H1 (cell line): ENCODE data around the gene G6PC3. TPM values are rescaled to one million over a fixed set of nuclear protein-coding genes. Genes with fewer than 3 reads are reported as not detected.

ENCODE experiments used
- CTCF ChIA-PET: fragments of 300-600 bp; sonication (Branson Sonifier 250); formaldehyde crosslinking; loops from one replicate; lab custom pipeline; 2021; ENCODE audit not compliant: partially characterized antibody; lab: Charles Lee
- POLR2A ChIA-PET: fragments of 300-600 bp; sonication (Branson Sonifier 250); formaldehyde crosslinking; loops from one replicate; lab custom pipeline; 2021; ENCODE audit warnings: inconsistent platforms; ENCODE audit not compliant: partially characterized antibody; lab: Charles Lee
- DNase-seq, 2 experiments: peaks; one replicate each; pipeline versions ENCODE4 v3.0.0 to v3.0.0-alpha.2; 2010 to 2022; ENCODE audit warnings: low spot score in 2 of 2, low read depth in 1 of 2, mixed read lengths in 1 of 2
- FAIRE-seq: peaks from 2 replicates; lab custom pipeline; 2011; peaks lifted over from hg19 to GRCh38; lab: Jason Lieb, UNC
- H2AFZ ChIP-seq: 2 replicates; pipeline ENCODE4 v1.8.1; 2012; ENCODE audit warnings: low read length, inconsistent platforms
- H2AK5ac ChIP-seq: 2 replicates; pipeline ENCODE4 v1.6.1; 2013; ENCODE audit warnings: low read depth, low read length
- H2BK120ac ChIP-seq: replicated peaks from 2 replicates; pipeline ENCODE3; 2013; ENCODE audit warnings: low read depth, low read length, inconsistent platforms
- H2BK12ac ChIP-seq: 2 replicates; pipeline ENCODE4 v1.6.1; 2013; ENCODE audit warnings: low read depth, low read length
- H2BK15ac ChIP-seq: 2 replicates; pipeline ENCODE4 v1.6.1; 2013; ENCODE audit warnings: low read length
- H2BK20ac ChIP-seq: 2 replicates; pipeline ENCODE4 v1.6.1; 2013; ENCODE audit warnings: low read length
- H2BK5ac ChIP-seq: 2 replicates; pipeline ENCODE4 v1.6.1; 2013; ENCODE audit warnings: low read depth, low read length
- H3K14ac ChIP-seq: 2 replicates; pipeline ENCODE4 v1.6.1; 2013; ENCODE audit warnings: inconsistent platforms; ENCODE audit not compliant: insufficient read length
- H3K18ac ChIP-seq: 2 replicates; pipeline ENCODE4 v1.6.1; 2013; ENCODE audit warnings: low read length; ENCODE audit errors: extremely low read depth
- H3K23ac ChIP-seq: 2 replicates; pipeline ENCODE4 v1.6.1; 2013; ENCODE audit warnings: inconsistent platforms; ENCODE audit not compliant: insufficient read length
- H3K23me2 ChIP-seq: 2 replicates; pipeline ENCODE4 v1.6.1; 2013; ENCODE audit warnings: low read depth, low read length
- H3K27ac ChIP-seq: 2 replicates; pipeline ENCODE4 v1.6.1; 2011; ENCODE audit warnings: low read depth, low read length, inconsistent platforms
- H3K27me3 ChIP-seq, 4 experiments: replicated peaks in 1 of 4; 1 replicate in 1 of 4; 2 replicates in 3 of 4; pipeline versions ENCODE4 v1.6.1 to v1.8.1; 2011 to 2013; ENCODE audit warnings: low read length in 3 of 4, mild to moderate bottlenecking in 3 of 4, inconsistent platforms in 2 of 4, mixed read lengths in 2 of 4, moderate library complexity in 1 of 4; ENCODE audit not compliant: control insufficient read depth in 3 of 4, insufficient read depth in 3 of 4; ENCODE audit errors: extremely low read depth in 1 of 4
- H3K36me3 ChIP-seq, 4 experiments: 2 replicates each; pipeline versions ENCODE4 v1.6.1 to v1.8.1; 2011 to 2013; ENCODE audit warnings: mild to moderate bottlenecking in 4 of 4, low read length in 3 of 4, moderate library complexity in 2 of 4, control low read depth in 1 of 4, inconsistent platforms in 1 of 4; ENCODE audit not compliant: insufficient read depth in 4 of 4, control insufficient read depth in 2 of 4
- H3K4ac ChIP-seq: replicated peaks from 2 replicates; pipeline ENCODE3; 2013; ENCODE audit warnings: low read length, low read depth, mixed read lengths, inconsistent platforms; ENCODE audit not compliant: insufficient read length
- H3K4me1 ChIP-seq, 4 experiments: replicated peaks in 1 of 4; 1 replicate in 1 of 4; 2 replicates in 3 of 4; pipeline versions ENCODE4 v1.6.1 to v1.8.1; 2011 to 2013; ENCODE audit warnings: low read length in 3 of 4, inconsistent platforms in 2 of 4, mixed read lengths in 1 of 4; ENCODE audit not compliant: insufficient read depth in 4 of 4, control insufficient read depth in 3 of 4
- H3K4me2 ChIP-seq, 2 experiments: 2 replicates each; pipeline versions ENCODE4 v1.6.1 to v1.8.1; 2011 to 2013; ENCODE audit warnings: low read depth in 2 of 2, low read length in 2 of 2, control low read depth in 1 of 2, inconsistent platforms in 1 of 2, mild to moderate bottlenecking in 1 of 2; ENCODE audit not compliant: insufficient read depth in 1 of 2
- H3K4me3 ChIP-seq, 4 experiments: fragments of 200-600, 300-600 bp in 1 of 4; sonication (generic), shearing (Covaris generic), sonication (Bioruptor Twin) in 1 of 4; 2 replicates each; pipeline versions ENCODE4 v1.5.1 to v1.8.1; 2011 to 2016; ENCODE audit warnings: low read length in 4 of 4, low read depth in 3 of 4, control low read depth in 2 of 4, inconsistent platforms in 2 of 4, mild to moderate bottlenecking in 2 of 4, mixed read lengths in 1 of 4, moderate library complexity in 1 of 4; ENCODE audit not compliant: insufficient read depth in 2 of 4; ENCODE audit errors: extremely low read depth in 1 of 4
- H3K56ac ChIP-seq: replicated peaks from 2 replicates; pipeline ENCODE3; 2013; ENCODE audit warnings: low read depth, mild to moderate bottlenecking, mixed read lengths, low read length, inconsistent platforms; ENCODE audit not compliant: insufficient read length
- H3K79me1 ChIP-seq: 2 replicates; pipeline ENCODE4 v1.6.1; 2013; ENCODE audit warnings: low read depth, low read length, control low read depth
- H3K79me2 ChIP-seq, 2 experiments: 2 replicates each; pipeline versions ENCODE4 v1.6.1 to v1.8.1; 2012 to 2013; ENCODE audit warnings: low read length in 2 of 2, mild to moderate bottlenecking in 2 of 2, inconsistent platforms in 1 of 2; ENCODE audit not compliant: insufficient read depth in 2 of 2, control insufficient read depth in 1 of 2
- H3K9ac ChIP-seq, 4 experiments: replicated peaks in 1 of 4; 1 replicate in 1 of 4; 2 replicates in 3 of 4; pipeline versions ENCODE4 v1.6.1 to v1.8.1; 2011 to 2013; ENCODE audit warnings: low read depth in 3 of 4, low read length in 3 of 4, control low read depth in 2 of 4, mild to moderate bottlenecking in 2 of 4, moderate library complexity in 2 of 4, inconsistent platforms in 1 of 4; ENCODE audit errors: extremely low read depth in 1 of 4
- H3K9me3 ChIP-seq, 2 experiments: 2 replicates each; pipeline versions ENCODE4 v1.6.1 to v1.8.1; 2012 to 2013; ENCODE audit warnings: mild to moderate bottlenecking in 2 of 2, moderate library complexity in 2 of 2, control low read depth in 1 of 2, inconsistent platforms in 1 of 2, low read depth in 1 of 2, low read length in 1 of 2, mixed read lengths in 1 of 2; ENCODE audit not compliant: insufficient read depth in 2 of 2
- H4K20me1 ChIP-seq, 2 experiments: replicated peaks in 1 of 2; 2 replicates each; pipeline versions ENCODE3 to v1.8.1; 2011 to 2013; ENCODE audit warnings: inconsistent platforms in 2 of 2, low read length in 2 of 2, mild to moderate bottlenecking in 1 of 2; ENCODE audit not compliant: insufficient read depth in 2 of 2, control insufficient read depth in 1 of 2
- H4K5ac ChIP-seq: 2 replicates; pipeline ENCODE4 v1.6.1; 2013; ENCODE audit warnings: low read length, low read depth, mixed read lengths, inconsistent platforms; ENCODE audit not compliant: insufficient read length
- H4K8ac ChIP-seq: 2 replicates; pipeline ENCODE4 v1.8.0; 2013; ENCODE audit warnings: mild to moderate bottlenecking, moderate library complexity, low read length, inconsistent platforms; ENCODE audit not compliant: insufficient read depth; ENCODE audit errors: extremely low read depth
- H4K91ac ChIP-seq: replicated peaks from 2 replicates; pipeline ENCODE3; 2013; ENCODE audit warnings: low read length, mixed read lengths, inconsistent platforms; ENCODE audit not compliant: insufficient read length
- CBX5 ChIP-seq: fragments of 300-800, 300-1000 bp; sonication (generic); IDR thresholded peaks from 2 replicates; pipeline ENCODE4 v1.7.1; 2016; ENCODE audit warnings: antibody characterized with exemption, low read length, low read depth
- CHD1 ChIP-seq: IDR thresholded peaks from 2 replicates; pipeline ENCODE4 v1.6.1; 2012; ENCODE audit warnings: low read depth, low read length, improper control_type of control experiment
- CREB1 ChIP-seq: IDR thresholded peaks from 2 replicates; pipeline ENCODE4 v1.6.1; 2012; ENCODE audit warnings: inconsistent platforms
- E2F6 ChIP-seq: IDR thresholded peaks from 2 replicates; pipeline ENCODE4 v1.6.1; 2012; ENCODE audit warnings: inconsistent platforms
- EP300 ChIP-seq, 2 experiments: IDR thresholded peaks; 1 replicate in 1 of 2; 2 replicates in 1 of 2; pipeline ENCODE4 v1.6.1; 2011 to 2012; ENCODE audit warnings: low read depth in 2 of 2, low read length in 2 of 2, mild to moderate bottlenecking in 2 of 2, borderline replicate concordance in 1 of 2, inconsistent platforms in 1 of 2, moderate library complexity in 1 of 2
- JUN ChIP-seq: IDR thresholded peaks from 2 replicates; pipeline ENCODE4 v1.6.1; 2011; ENCODE audit warnings: low read depth, mild to moderate bottlenecking, improper control_type of control experiment, low read length
- POU5F1 ChIP-seq: IDR thresholded peaks from 2 replicates; pipeline ENCODE4 v1.6.1; 2011; ENCODE audit warnings: low read depth, mild to moderate bottlenecking, low read length, moderate library complexity
- RXRA ChIP-seq: IDR thresholded peaks from 2 replicates; pipeline ENCODE4 v1.6.1; 2011; ENCODE audit warnings: low read depth, mild to moderate bottlenecking, low read length, moderate library complexity; ENCODE audit not compliant: insufficient read depth
- SIN3A ChIP-seq, 2 experiments: IDR thresholded peaks in 1 of 2; conservative IDR thresholded peaks in 1 of 2; 2 replicates each; pipeline ENCODE4 v1.6.1; 2011 to 2012; ENCODE audit warnings: low read length in 2 of 2, improper control_type of control experiment in 1 of 2, low read depth in 1 of 2, mild to moderate bottlenecking in 1 of 2
- SIX5 ChIP-seq: IDR thresholded peaks from 2 replicates; pipeline ENCODE4 v1.6.1; 2011; ENCODE audit warnings: mild to moderate bottlenecking, low read depth, low read length
- SP2 ChIP-seq: IDR thresholded peaks from 2 replicates; pipeline ENCODE4 v1.6.1; 2012; ENCODE audit warnings: mild to moderate bottlenecking, low read length, inconsistent platforms
- SP4 ChIP-seq: IDR thresholded peaks from 2 replicates; pipeline ENCODE4 v1.6.1; 2012; ENCODE audit warnings: low read length, inconsistent platforms
- TBP ChIP-seq: IDR thresholded peaks from 2 replicates; pipeline ENCODE4 v1.6.1; 2011; ENCODE audit warnings: low read depth, low read length, improper control_type of control experiment
- ZNF274 ChIP-seq: IDR thresholded peaks from 2 replicates; pipeline ENCODE4 v1.7.0; 2012; ENCODE audit warnings: low read length, borderline replicate concordance; ENCODE audit errors: extremely low read depth
- WGBS, 2 experiments: shearing (Covaris generic) in 1 of 2; methylation state at CpG; one replicate each; pipeline versions ENCODE4 v1.1.6 to v1.1.7; 2013 to 2015; ENCODE audit warnings: low lambda C conversion rate in 2 of 2, mixed read lengths in 2 of 2, inconsistent platforms in 1 of 2, low coverage in 1 of 2, missing lambda C conversion rate in 1 of 2; ENCODE audit not compliant: insufficient replicate concordance in 2 of 2, insufficient coverage in 1 of 2, insufficient read length in 1 of 2; ENCODE audit errors: extremely low coverage in 1 of 2, missing lambda C conversion rate in 1 of 2; 5-methylcytosine and 5-hydroxymethylcytosine counted together
- polyA plus RNA-seq, 7 experiments: library from polyadenylated mRNA; depleted of rRNA in 3 of 7; stranded (reverse) in 5 of 7; unstranded in 2 of 7; fragments of >200 nt in 5 of 7; fragments of 200-250 nt in 2 of 7; gene quantifications; 1 replicate in 5 of 7; 2 replicates in 1 of 7; 4 replicates in 1 of 7; pipeline versions ENCODE4 v1.2.1 to v1.2.3, GENCODE V29; 2011 to 2013; ENCODE audit warnings: missing spikeins in 2 of 7, mixed read lengths in 2 of 7
- total RNA-seq: library from RNA; stranded (reverse); fragmentation: NEBNext Ultra II Directional; extraction: Animal tissue kit (Norgen Biotek cat#: 25700); gene quantifications from 2 replicates; pipeline ENCODE4 v1.2.1, GENCODE V29; 2021

The G6PC3 gene
- total and polyA plus RNA-seq, 2 of the 8 experiments (the other 6 are each of a cell fraction or from before 2014, with no cell fraction given), result 104 to 343 TPM

- Histone ChIP-seq H2BK20ac (no peak overlapping the region), H3K23ac (no peak overlapping the region), H3K36me3 (peaks cover 17 to 49% (median 37%) of the 10 kb centered on the region in 4 experiments; a peak in 7 of 8 replicates), H4K8ac (no peak overlapping the region), H2BK12ac (no peak overlapping the region), H3K79me2 (peaks cover 0 to 6% of the 10 kb centered on the region in 2 experiments; a peak in 2 of 4 replicates), H4K20me1 (peaks cover 0 to 16% of the 10 kb centered on the region in 2 experiments), H3K79me1 (peaks cover 2% of the 10 kb centered on the region; the same call in 1 of the 2 replicates), H2AFZ (no peak overlapping the region), H3K27ac (no peak overlapping the region), H2BK120ac (no peak overlapping the region), H2AK5ac (no peak overlapping the region), H3K4me1 (peaks cover 0 to 2% (median under 1%) of the 10 kb centered on the region in 4 experiments; a peak in 2 of 7 replicates), H3K9ac (no peak overlapping the region), H2BK5ac (peak overlapping the region; percentile 24; the same call in 1 of the 2 replicates), H3K4me2 (no peak overlapping the region), H2BK15ac (no peak overlapping the region), H3K4ac (no peak overlapping the region), H3K27me3 (no peaks in the 10 kb centered on the region), H3K18ac (no peak overlapping the region), H3K23me2 (no peaks in the 10 kb centered on the region), H4K5ac (no peak overlapping the region), H4K91ac (no peak overlapping the region), H3K14ac (no peak overlapping the region), H3K4me3 (no peak overlapping the region), H3K56ac (no peak overlapping the region), H3K9me3 (no peaks in the 10 kb centered on the region)
- DNase-seq (no peak), FAIRE-seq (no peak)
- WGBS, 2 experiments, result 83% methylated on average over 3 of the region's 4 CpGs; no CpG with 5 or more reads in 1 of the 2 experiments
- ChIA-PET CTCF (interaction anchor here (0.8 to 1.9 kb wide), 6 partner anchors 8 to 39 kb away, joined by 3 to 8 read pairs (median 3); no protein-coding TSS in a partner anchor), POLR2A (interaction anchor here (1.0 to 2.8 kb wide), 2 partner anchors 10 to 110 kb away, joined by 3 to 12 read pairs; no protein-coding TSS in a partner anchor)
- TF ChIP-seq RXRA, result no peak
- TF ChIP-seq SP4, result no peak
- TF ChIP-seq SIX5, result no peak
- no peak for TF ChIP-seq SIN3A (conservative IDR thresholded peaks at IDR 0.05 in 1 of 2, IDR thresholded peaks at IDR 0.05 in 1 of 2; ENCODE audit: low read depth in 1 of 2, low read length in 2 of 2)
- no peak for TF ChIP-seq ZNF274
- no peak for TF ChIP-seq CREB1
- TF ChIP-seq SP2, result no peak
- TF ChIP-seq TBP, result no peak
- no peak for TF ChIP-seq CBX5
- no peak for TF ChIP-seq JUN
- TF ChIP-seq EP300 (IDR thresholded peaks at IDR 0.05; ENCODE audit: borderline replicate concordance in 1 of 2, low read depth in 2 of 2, low read length in 2 of 2), result no peak
- TF ChIP-seq CHD1, result no peak
- TF ChIP-seq POU5F1, result no peak
- TF ChIP-seq E2F6, result no peak
These were observed 7.0 kb downstream of the G6PC3 start for GRCh38 chr17:44077595-44077909.
